WTC11 (cell line): ENCODE data around the gene TIMM13. TPM values are rescaled to one million over a fixed set of nuclear protein-coding genes. Genes with fewer than 3 reads are reported as not detected.

Experiments
- CREM ChIP-seq: sonication (generic); formaldehyde crosslinking; IDR thresholded peaks from 2 replicates; pipeline ENCODE4 v1.8.1; 2022; ENCODE audit warnings: mild to moderate bottlenecking, missing genetic modification reagents, moderate library complexity
- ELF4 ChIP-seq: sonication (generic); formaldehyde crosslinking; IDR thresholded peaks from 2 replicates; pipeline ENCODE4 v1.8.1; 2022; ENCODE audit warnings: low read depth, mild to moderate bottlenecking, moderate library complexity, missing genetic modification reagents
- ERG ChIP-seq: fragments of 250-450 bp; sonication (Bioruptor Pico); IDR thresholded peaks from 2 replicates; pipeline ENCODE4 v1.8.0; 2021; ENCODE audit warnings: mild to moderate bottlenecking
- FOXJ3 ChIP-seq: sonication (generic); formaldehyde crosslinking; IDR thresholded peaks from 2 replicates; pipeline ENCODE4 v1.9.0; 2021; ENCODE audit warnings: missing genetic modification reagents, mild to moderate bottlenecking, borderline replicate concordance
- FOXP1 ChIP-seq: sonication (generic); formaldehyde crosslinking; IDR thresholded peaks from 2 replicates; pipeline ENCODE4 v1.8.0; 2022; ENCODE audit warnings: missing genetic modification reagents, mild to moderate bottlenecking, moderate library complexity, borderline replicate concordance
- FOXP4 ChIP-seq: sonication (generic); formaldehyde crosslinking; IDR thresholded peaks from 2 replicates; pipeline ENCODE4 v1.8.0; 2022; ENCODE audit warnings: mild to moderate bottlenecking, missing genetic modification reagents
- JUN ChIP-seq: sonication (generic); formaldehyde crosslinking; IDR thresholded peaks from 2 replicates; pipeline ENCODE4 v1.8.0; 2023; ENCODE audit warnings: mild to moderate bottlenecking, missing genetic modification reagents
- MAX ChIP-seq: sonication (generic); formaldehyde crosslinking; IDR thresholded peaks from 2 replicates; pipeline ENCODE4 v1.8.0; 2022; ENCODE audit warnings: mild to moderate bottlenecking, missing genetic modification reagents
- PRDM15 ChIP-seq: sonication (generic); formaldehyde crosslinking; IDR thresholded peaks from 2 replicates; pipeline ENCODE4 v1.8.0; 2022; ENCODE audit warnings: missing genetic modification reagents
- RORB ChIP-seq: fragments of 250-450 bp; sonication (Bioruptor Pico); IDR thresholded peaks from 2 replicates; pipeline ENCODE4 v1.9.0; 2021; ENCODE audit warnings: mild to moderate bottlenecking
- TCF7 ChIP-seq: sonication (generic); formaldehyde crosslinking; IDR thresholded peaks from 2 replicates; pipeline ENCODE4 v1.8.0; 2022; ENCODE audit warnings: mild to moderate bottlenecking, low read depth, missing genetic modification reagents, moderate library complexity
- TEAD1 ChIP-seq: sonication (generic); formaldehyde crosslinking; IDR thresholded peaks from 2 replicates; pipeline ENCODE4 v1.8.0; 2022; ENCODE audit warnings: mild to moderate bottlenecking, missing genetic modification reagents
- USF1 ChIP-seq: sonication (generic); formaldehyde crosslinking; IDR thresholded peaks from 2 replicates; pipeline ENCODE4 v1.8.0; 2022; ENCODE audit warnings: mild to moderate bottlenecking, missing genetic modification reagents
- ZMAT4 ChIP-seq: fragments of 250-450 bp; sonication (Bioruptor Pico); IDR thresholded peaks from 2 replicates; pipeline ENCODE4 v1.9.0; 2021; ENCODE audit warnings: mild to moderate bottlenecking
- ZNF425 ChIP-seq: fragments of 250-450 bp; sonication (Bioruptor Pico); conservative IDR thresholded peaks from 2 replicates; pipeline ENCODE4 v1.9.0; 2021; ENCODE audit warnings: mild to moderate bottlenecking
- total RNA-seq: library from RNA; stranded (reverse); gene quantifications from 3 replicates; pipeline ENCODE4 v1.2.3, GENCODE V29; 2021
- TF ChIP-seq, protein P1 (sequence below): fragments of 200-600 bp; IDR thresholded peaks from 2 replicates; pipeline ENCODE4 v1.8.0; 2022; ENCODE audit warnings: antibody characterized with exemption
- TF ChIP-seq, protein P2 (sequence below): sonication (generic); formaldehyde crosslinking; IDR thresholded peaks from 2 replicates; pipeline ENCODE4 v1.8.1; 2022; ENCODE audit warnings: mild to moderate bottlenecking, moderate library complexity, missing genetic modification reagents

Gene TIMM13
- total RNA-seq, 1 experiment from 2014 or later: 342 TPM

DNA sequence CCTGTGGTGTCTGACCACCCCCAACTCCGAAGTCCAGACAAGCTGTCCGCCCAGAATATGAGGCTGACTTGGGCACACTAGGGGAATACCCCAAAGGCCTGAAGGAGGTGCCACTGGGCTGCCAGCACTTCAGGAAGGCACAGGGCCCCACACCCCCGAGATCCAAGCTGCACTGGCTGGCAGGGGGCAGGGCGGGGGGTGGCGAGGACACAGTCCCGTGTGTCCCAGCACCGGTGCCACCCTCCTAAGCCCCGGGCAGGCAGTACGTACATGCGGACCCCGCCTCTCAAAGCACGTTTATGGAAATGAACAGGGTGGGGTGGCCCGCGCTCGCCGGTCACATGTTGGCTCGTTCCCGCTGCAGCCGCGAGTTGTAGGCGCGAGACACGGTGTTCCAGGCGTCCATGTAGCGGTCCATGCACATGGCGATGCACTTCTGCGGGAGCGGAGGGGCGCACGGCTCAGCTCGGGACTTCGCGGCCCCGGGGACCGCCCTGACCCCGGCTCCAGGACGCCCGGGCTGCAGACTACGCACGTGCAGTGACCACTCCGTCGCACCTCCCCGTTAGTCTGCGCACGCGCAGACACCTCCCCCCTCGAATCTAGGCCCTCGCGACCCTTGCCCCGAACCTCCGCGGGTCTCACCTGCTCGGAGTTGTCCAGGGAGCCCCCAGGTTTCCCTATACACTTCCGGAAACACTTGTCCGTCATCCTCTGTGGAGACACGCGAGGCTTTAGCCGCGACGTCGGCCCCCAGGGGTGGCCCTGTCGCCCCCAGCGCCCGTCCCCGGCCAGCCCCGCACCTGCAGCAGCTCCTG lies 566 bp downstream of the TIMM13 start (continued):
- no peak for TF ChIP-seq CREM (CRISPR knock-in tag)
- TF ChIP-seq MAX: peak; percentile 91
- no peak for TF ChIP-seq ERG (CRISPR knock-in tag)
- TF ChIP-seq TCF7 (CRISPR knock-in tag): no peak
- TF ChIP-seq TEAD1 (CRISPR knock-in tag): no peak
- TF ChIP-seq, protein P1, sequence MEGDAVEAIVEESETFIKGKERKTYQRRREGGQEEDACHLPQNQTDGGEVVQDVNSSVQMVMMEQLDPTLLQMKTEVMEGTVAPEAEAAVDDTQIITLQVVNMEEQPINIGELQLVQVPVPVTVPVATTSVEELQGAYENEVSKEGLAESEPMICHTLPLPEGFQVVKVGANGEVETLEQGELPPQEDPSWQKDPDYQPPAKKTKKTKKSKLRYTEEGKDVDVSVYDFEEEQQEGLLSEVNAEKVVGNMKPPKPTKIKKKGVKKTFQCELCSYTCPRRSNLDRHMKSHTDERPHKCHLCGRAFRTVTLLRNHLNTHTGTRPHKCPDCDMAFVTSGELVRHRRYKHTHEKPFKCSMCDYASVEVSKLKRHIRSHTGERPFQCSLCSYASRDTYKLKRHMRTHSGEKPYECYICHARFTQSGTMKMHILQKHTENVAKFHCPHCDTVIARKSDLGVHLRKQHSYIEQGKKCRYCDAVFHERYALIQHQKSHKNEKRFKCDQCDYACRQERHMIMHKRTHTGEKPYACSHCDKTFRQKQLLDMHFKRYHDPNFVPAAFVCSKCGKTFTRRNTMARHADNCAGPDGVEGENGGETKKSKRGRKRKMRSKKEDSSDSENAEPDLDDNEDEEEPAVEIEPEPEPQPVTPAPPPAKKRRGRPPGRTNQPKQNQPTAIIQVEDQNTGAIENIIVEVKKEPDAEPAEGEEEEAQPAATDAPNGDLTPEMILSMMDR: no peak
- TF ChIP-seq JUN (CRISPR knock-in tag): no peak; the same call in 1 of the 2 replicates
- peak; percentile 63; the same call in 1 of the 2 replicates for TF ChIP-seq FOXP4 (CRISPR knock-in tag)
- TF ChIP-seq ZNF425: no peak
- TF ChIP-seq RORB (CRISPR knock-in tag): no peak
- TF ChIP-seq FOXJ3: no peak
- TF ChIP-seq PRDM15: peak; percentile 41; the same call in 1 of the 2 replicates
- TF ChIP-seq, protein P2, sequence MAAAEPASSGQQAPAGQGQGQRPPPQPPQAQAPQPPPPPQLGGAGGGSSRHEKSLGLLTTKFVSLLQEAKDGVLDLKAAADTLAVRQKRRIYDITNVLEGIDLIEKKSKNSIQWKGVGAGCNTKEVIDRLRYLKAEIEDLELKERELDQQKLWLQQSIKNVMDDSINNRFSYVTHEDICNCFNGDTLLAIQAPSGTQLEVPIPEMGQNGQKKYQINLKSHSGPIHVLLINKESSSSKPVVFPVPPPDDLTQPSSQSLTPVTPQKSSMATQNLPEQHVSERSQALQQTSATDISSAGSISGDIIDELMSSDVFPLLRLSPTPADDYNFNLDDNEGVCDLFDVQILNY: no peak
- no peak for TF ChIP-seq ELF4 (CRISPR knock-in tag)
- TF ChIP-seq USF1: peak; percentile 79
- TF ChIP-seq ZMAT4 (CRISPR knock-in tag): no peak
- no peak for TF ChIP-seq FOXP1
